Smooth muscle cell (in vitro differentiated cells): ENCODE results near the gene DAGLB. TPM values are rescaled to one million over a fixed set of nuclear protein-coding genes. Genes with fewer than 3 reads are reported as not detected.
"Not testable (repeated sequence)": the region's sequence is repeated elsewhere in the genome, so short reads cannot be mapped to it uniquely, and the experiment has no call there.

Experiments
- DNase-seq: peaks from one replicate; lab custom pipeline; 2025; ENCODE audit not compliant: unreplicated experiment; lab: John Stamatoyannopoulos, UW
- H2AFZ ChIP-seq: fragments of 200-600 bp; sonication (generic); 2 replicates; pipeline ENCODE4 v1.6.0; 2016; ENCODE audit warnings: antibody characterized with exemption, low read depth, mild to moderate bottlenecking
- H3F3A ChIP-seq: fragments of 200-600 bp; sonication (generic); 2 replicates; pipeline ENCODE4 v1.6.0; 2017; ENCODE audit warnings: antibody characterized with exemption, low read depth
- H3K27ac ChIP-seq: fragments of 200-600 bp; sonication (generic); 2 replicates; pipeline ENCODE4 v1.5.1; 2016; ENCODE audit warnings: low read depth, mild to moderate bottlenecking
- H3K27me3 ChIP-seq: fragments of 200-600 bp; sonication (generic); 2 replicates; pipeline ENCODE4 v1.6.1; 2016; ENCODE audit warnings: low read depth, mild to moderate bottlenecking
- H3K36me3 ChIP-seq: fragments of 200-600 bp; sonication (generic); 2 replicates; pipeline ENCODE4 v1.5.1; 2016; ENCODE audit warnings: low read depth
- H3K4me1 ChIP-seq: fragments of 200-600 bp; sonication (generic); 2 replicates; pipeline ENCODE4 v1.5.1; 2016; ENCODE audit warnings: low read depth
- H3K4me2 ChIP-seq: fragments of 200-600 bp; sonication (generic); 2 replicates; pipeline ENCODE4 v1.6.0; 2016; ENCODE audit warnings: mild to moderate bottlenecking
- H3K4me3 ChIP-seq: fragments of 200-600 bp; sonication (generic); 2 replicates; pipeline ENCODE4 v1.5.1; 2016; ENCODE audit warnings: mild to moderate bottlenecking
- H3K79me2 ChIP-seq: fragments of 200-600 bp; sonication (generic); 2 replicates; pipeline ENCODE4 v1.6.0; 2016; ENCODE audit warnings: low read depth, mild to moderate bottlenecking
- H3K9ac ChIP-seq: fragments of 200-600 bp; sonication (generic); 2 replicates; pipeline ENCODE4 v1.6.0; 2016; ENCODE audit warnings: low read depth
- H3K9me3 ChIP-seq: fragments of 200-600 bp; sonication (generic); replicated peaks from 2 replicates; pipeline ENCODE4 v1.5.1; 2016; ENCODE audit warnings: low read depth
- H4K20me1 ChIP-seq: fragments of 200-600 bp; sonication (generic); 2 replicates; pipeline ENCODE4 v1.6.0; 2016; ENCODE audit warnings: low read depth
- CTCF ChIP-seq: fragments of 200-600 bp; sonication (generic); IDR thresholded peaks from 2 replicates; pipeline ENCODE4 v1.5.1; 2017; ENCODE audit warnings: borderline replicate concordance, mild to moderate bottlenecking, antibody characterized with exemption; ENCODE audit not compliant: insufficient read depth, poor library complexity, severe bottlenecking
- WGBS: methylation state at CpG from one replicate; pipeline ENCODE4 v1.1.7; 2016; ENCODE audit warnings: low lambda C conversion rate; 5-methylcytosine and 5-hydroxymethylcytosine counted together
- polyA plus RNA-seq: library from polyadenylated mRNA; unstranded; fragments of >200 nt; fragmentation: Nextera tagmentation; extraction: Ambion mirVana; gene quantifications from 2 replicates; pipeline ENCODE4 v1.2.1, GENCODE V29; 2016
- total RNA-seq: library from RNA; depleted of rRNA; stranded (reverse); fragments of >200 nt; gene quantifications from 2 replicates; pipeline ENCODE4 v1.2.3, GENCODE V29; 2014

DAGLB gene
- total and polyA plus RNA-seq, 2 experiments from 2014 or later, result 14.1 to 21.3 TPM

GRCh38 chr7:6399351-6399750 lies 48.4 kb downstream of the DAGLB start:
- Histone ChIP-seq H3K9me3 (no peaks in the 10 kb centered on the region), H3K4me1 (no peaks in the 10 kb centered on the region), H2AFZ (no peak overlapping the region), H3K4me3 (no peak overlapping the region), H3K9ac (peak overlapping the region; percentile 15), H3F3A (peaks cover 25% of the 10 kb centered on the region), H3K79me2 (peaks cover 91% of the 10 kb centered on the region), H3K27me3 (no peaks in the 10 kb centered on the region), H3K4me2 (no peak overlapping the region), H4K20me1 (peaks cover 99% of the 10 kb centered on the region), H3K36me3 (peaks cover 7% of the 10 kb centered on the region), H3K27ac (peak overlapping the region; percentile 70)
- no peak for DNase-seq
- no peak for TF ChIP-seq CTCF
- 87% methylated on average over 8 of the region's 8 CpGs for WGBS

- Histone ChIP-seq H3K27ac (peak overlapping the region; percentile 70), H3K4me2 (no peak overlapping the region), H4K20me1 (peaks cover 99% of the 10 kb centered on the region), H3K9me3 (no peaks in the 10 kb centered on the region), H3K36me3 (peaks cover 4% of the 10 kb centered on the region), H3K4me1 (no peaks in the 10 kb centered on the region), H3K4me3 (no peak overlapping the region), H3K9ac (no peak overlapping the region), H3K79me2 (peaks cover 91% of the 10 kb centered on the region), H2AFZ (no peak overlapping the region), H3F3A (peaks cover 22% of the 10 kb centered on the region), H3K27me3 (no peaks in the 10 kb centered on the region)
- DNase-seq, result no peak
- no peak for TF ChIP-seq CTCF
- WGBS, result 68% methylated on average over 12 of the region's 12 CpGs
Measured at GRCh38 chr7:6398943-6399342, 48.8 kb downstream of the DAGLB start.

- not testable (repeated sequence) for H2AFZ ChIP-seq, DNase-seq, H3K9ac ChIP-seq, H3K9me3 ChIP-seq, H3K4me1 ChIP-seq, H3K36me3 ChIP-seq, H3K27me3 ChIP-seq, H3K4me2 ChIP-seq, H3K4me3 ChIP-seq
- 94% methylated on average over 15 of the region's 15 CpGs for WGBS
- peaks cover 93% of the 10 kb centered on the region for H3K79me2 ChIP-seq
- H3K27ac ChIP-seq, result peak overlapping the region; percentile 70
- peaks cover 14% of the 10 kb centered on the region for H3F3A ChIP-seq
- peaks cover 99% of the 10 kb centered on the region for H4K20me1 ChIP-seq
Measured at GRCh38 chr7:6397759-6398495, 49.8 kb downstream of the DAGLB start.

GRCh38 chr7:6395898-6396595 lies 51.7 kb downstream of the DAGLB start:
- Histone ChIP-seq H3K4me2 (no peak overlapping the region), H2AFZ (no peak overlapping the region), H3K79me2 (peaks cover 100% of the 10 kb centered on the region), H3K4me3 (no peak overlapping the region), H4K20me1 (peaks cover 100% of the 10 kb centered on the region), H3K27ac (no peak overlapping the region), H3K9ac (no peak overlapping the region), H3K27me3 (no peaks in the 10 kb centered on the region), H3K4me1 (no peaks in the 10 kb centered on the region), H3K36me3 (peaks cover 6% of the 10 kb centered on the region), H3F3A (peaks cover 10% of the 10 kb centered on the region), H3K9me3 (no peaks in the 10 kb centered on the region)
- TF ChIP-seq CTCF, result no peak
- no peak for DNase-seq
- 95% methylated on average over 23 of the region's 23 CpGs for WGBS
